Cardiac septum (tissue), 1 donor: ENCODE data around the gene WNT3A. TPM values are rescaled to one million over a fixed set of nuclear protein-coding genes. Genes with fewer than 3 reads are reported as not detected.

ENCODE experiments used
- DNase-seq: peaks from one replicate; pipeline ENCODE4 v3.0.0-alpha.2; 2020; ENCODE audit warnings: low spot score
- intact Hi-C: fragments of 100-400 bp; cut with DNase I; formaldehyde crosslinking; loops from one replicate; pipeline ENCODE4 v1.14.0; 2022
- total RNA-seq: library from RNA; stranded (reverse); fragmentation: NEBNext Ultra II Directional; extraction: Animal tissue kit (Norgen Biotek cat#: 25700); gene quantifications from one replicate; pipeline ENCODE4 v1.2.1, GENCODE V29; 2021
- donor health status: DM: no; HTN: no; CAD: no.

WNT3A gene
- total RNA-seq, 1 donor from 2014 or later = not detected

- no peak for DNase-seq
- intact Hi-C loops = no loop called here
These were observed 35.7 kb downstream of the WNT3A start for GRCh38 chr1:228042508-228042907.

GRCh38 chr1:228043281-228043848 lies 36.6 kb downstream of the WNT3A start:
- intact Hi-C loops = no loop called here

GRCh38 chr1:228044961-228045360 lies 38.2 kb downstream of the WNT3A start:
- intact Hi-C loops = no loop called here
- no peak for DNase-seq

More at GRCh38 chr1:228043281-228043848, 36.6 kb downstream of the WNT3A start:
- DNase-seq = peak; percentile 55

GRCh38 chr1:228045405-228045804 lies 38.6 kb downstream of the WNT3A start:
- intact Hi-C loops = no loop called here
- no peak for DNase-seq

GRCh38 chr1:228045871-228046270 lies 39.1 kb downstream of the WNT3A start:
- DNase-seq = no peak
- intact Hi-C loops = no loop called here

- intact Hi-C loops = no loop called here
- DNase-seq = no peak
These were observed 39.8 kb downstream of the WNT3A start for GRCh38 chr1:228046421-228047182.

- DNase-seq = no peak
- intact Hi-C loops = no loop called here
These were observed 40.3 kb downstream of the WNT3A start for GRCh38 chr1:228047183-228047466.

GRCh38 chr1:228048120-228048519 lies 41.3 kb downstream of the WNT3A start:
- intact Hi-C loops = no loop called here
- DNase-seq = no peak

- DNase-seq = no peak
- intact Hi-C loops = no loop called here
These were observed 42.0 kb downstream of the WNT3A start for GRCh38 chr1:228048659-228049298.

- intact Hi-C loops = no loop called here
- DNase-seq = no peak
These were observed 43.9 kb downstream of the WNT3A start for GRCh38 chr1:228050571-228051231.

GRCh38 chr1:228058172-228058948 lies 51.6 kb downstream of the WNT3A start:
- intact Hi-C loops = no loop called here
- DNase-seq = peak; percentile 63

- peak; percentile 71 for DNase-seq
These were observed 52.3 kb downstream of the WNT3A start for GRCh38 chr1:228058949-228059633.

GRCh38 chr1:228059634-228060457 lies 53.0 kb downstream of the WNT3A start:
- peak; percentile 75 for DNase-seq
- intact Hi-C loops = no loop called here

More at GRCh38 chr1:228058949-228059633, 52.3 kb downstream of the WNT3A start:
- intact Hi-C loops = no loop called here

- intact Hi-C loops = no loop called here
- peak; percentile 74 for DNase-seq
These were observed 53.8 kb downstream of the WNT3A start for GRCh38 chr1:228060458-228061190.

- intact Hi-C loops = no loop called here
- peak; percentile 62 for DNase-seq
These were observed 54.8 kb downstream of the WNT3A start for GRCh38 chr1:228061411-228062084.

GRCh38 chr1:228062085-228062791 lies 55.4 kb downstream of the WNT3A start:
- DNase-seq = peak; percentile 70
- intact Hi-C loops = no loop called here

GRCh38 chr1:228062812-228063211 lies 56.0 kb downstream of the WNT3A start:
- intact Hi-C loops = no loop called here
- no peak for DNase-seq
